GM12878 (cell line): Measurements from ENCODE around the gene LGMN. TPM values are rescaled to one million over a fixed set of nuclear protein-coding genes. Genes with fewer than 3 reads are reported as not detected.

Source experiments
- BCL3 ChIP-seq: IDR thresholded peaks from 2 replicates; pipeline ENCODE4 v1.6.1; 2011; ENCODE audit warnings: borderline replicate concordance, low read depth, mild to moderate bottlenecking, moderate library complexity, low read length; ENCODE audit not compliant: insufficient read depth, poor library complexity, severe bottlenecking
- CHD1 ChIP-seq: IDR thresholded peaks from 2 replicates; pipeline ENCODE4 v1.6.1; 2012; ENCODE audit warnings: low read depth, low read length, improper control_type of control experiment
- CTCF ChIP-seq, 3 experiments: IDR thresholded peaks in 2 of 3; conservative IDR thresholded peaks in 1 of 3; 2 replicates each; pipeline ENCODE4 v1.5.1; 2011; ENCODE audit warnings: low read depth in 3 of 3, low read length in 3 of 3, mild to moderate bottlenecking in 3 of 3, control low read depth in 2 of 3, moderate library complexity in 2 of 3, inconsistent platforms in 1 of 3, mixed read lengths in 1 of 3; ENCODE audit not compliant: control insufficient read depth in 2 of 3, insufficient read depth in 1 of 3; ENCODE audit errors: extremely low read depth in 1 of 3
- EGR1 ChIP-seq, 2 experiments: IDR thresholded peaks; 1 replicate in 1 of 2; 2 replicates in 1 of 2; pipeline ENCODE4 v1.6.1; 2011 to 2012; ENCODE audit warnings: low read depth in 2 of 2, low read length in 2 of 2, borderline replicate concordance in 1 of 2, mild to moderate bottlenecking in 1 of 2, moderate library complexity in 1 of 2
- ESRRA ChIP-seq: IDR thresholded peaks from 2 replicates; pipeline ENCODE4 v1.6.1; 2012; ENCODE audit warnings: mild to moderate bottlenecking, low read length, improper control_type of control experiment
- HCFC1 ChIP-seq: fragments of 150-350 bp; IDR thresholded peaks from 2 replicates; pipeline ENCODE4 v1.6.1; 2014; ENCODE audit warnings: low read length
- MXI1 ChIP-seq: fragments of 150-350 bp; IDR thresholded peaks from 2 replicates; pipeline ENCODE4 v1.6.1; 2011; ENCODE audit warnings: low read depth, mild to moderate bottlenecking, inconsistent platforms, low read length, improper control_type of control experiment
- NBN ChIP-seq: fragments of 450-650 bp; IDR thresholded peaks from 2 replicates; pipeline ENCODE4 v1.6.1; 2016
- NFYA ChIP-seq: IDR thresholded peaks from 2 replicates; pipeline ENCODE4 v1.6.1; 2011; ENCODE audit warnings: low read depth, mild to moderate bottlenecking, low read length, improper control_type of control experiment, borderline replicate concordance
- NKRF ChIP-seq: fragments of 450-650 bp; conservative IDR thresholded peaks from 2 replicates; pipeline ENCODE4 v1.6.1; 2017; ENCODE audit warnings: mild to moderate bottlenecking, moderate library complexity
- RAD51 ChIP-seq: fragments of 450-650 bp; IDR thresholded peaks from 2 replicates; pipeline ENCODE4 v1.6.1; 2016; ENCODE audit warnings: moderate library complexity, mild to moderate bottlenecking, inconsistent platforms
- RELA ChIP-seq: fragments of 450-650 bp; IDR thresholded peaks from 2 replicates; pipeline ENCODE4 v1.8.0; 2014; ENCODE audit warnings: borderline replicate concordance; ENCODE audit not compliant: partially characterized antibody
- SMARCA5 ChIP-seq: fragments of 450-650 bp; IDR thresholded peaks from 2 replicates; pipeline ENCODE4 v1.6.1; 2017; ENCODE audit warnings: mild to moderate bottlenecking
- SUPT20H ChIP-seq: IDR thresholded peaks from 2 replicates; pipeline ENCODE4 v1.6.1; 2011; ENCODE audit warnings: low read depth, mild to moderate bottlenecking, low read length, moderate library complexity, borderline replicate concordance; ENCODE audit not compliant: control insufficient read depth
- SUZ12 ChIP-seq: fragments of 200-600 bp; sonication (generic); IDR thresholded peaks from one replicate; pipeline ENCODE4 v1.6.1; 2018; ENCODE audit warnings: antibody characterized with exemption, mild to moderate bottlenecking; ENCODE audit not compliant: unreplicated experiment
- USF1 ChIP-seq: IDR thresholded peaks from 2 replicates; pipeline ENCODE4 v1.6.1; 2011; ENCODE audit warnings: borderline replicate concordance, low read depth, mild to moderate bottlenecking, moderate library complexity, mixed read lengths, low read length; ENCODE audit not compliant: insufficient read depth; ENCODE audit errors: extremely low read length
- ZBTB4 ChIP-seq: fragments of 450-650 bp; formaldehyde crosslinking; IDR thresholded peaks from 2 replicates; pipeline ENCODE4 v1.4.0; 2022; ENCODE audit warnings: mild to moderate bottlenecking, moderate library complexity
- ZNF274 ChIP-seq: IDR thresholded peaks from one replicate; pipeline ENCODE4 v1.8.0; 2011; ENCODE audit not compliant: insufficient read length, insufficient read depth
- ZNF384 ChIP-seq: IDR thresholded peaks from 2 replicates; pipeline ENCODE4 v1.6.1; 2012; ENCODE audit warnings: low read depth, mild to moderate bottlenecking, low read length, improper control_type of control experiment, borderline replicate concordance
- polyA plus RNA-seq, 11 experiments: library from polyadenylated mRNA; depleted of rRNA in 4 of 11; unstranded in 6 of 11; stranded (reverse) in 5 of 11; fragments of >200 nt; fragmentation: Nextera tagmentation in 4 of 11; fragmentation: Illumina TruSeq in 1 of 11; extraction: Ambion mirVana in 4 of 11; extraction: Trizol in 1 of 11; gene quantifications; 1 replicate in 1 of 11; 2 replicates in 10 of 11; pipeline versions ENCODE4 v1.2.1 to v1.2.3, GENCODE V29; 2011 to 2016; ENCODE audit warnings: inconsistent platforms in 2 of 11, missing spikeins in 2 of 11, low read depth in 1 of 11
- total RNA-seq, 4 experiments: library from RNA; depleted of rRNA in 3 of 4; stranded (reverse); fragments of >200 nt in 3 of 4; fragmentation: Illumina TruSeq in 1 of 4; extraction: Trizol in 1 of 4; gene quantifications; 2 replicates each; pipeline versions ENCODE4 v1.2.1 to v1.2.3, GENCODE V29; 2013 to 2021

The LGMN gene
- total and polyA plus RNA-seq, 10 of the 15 experiments (the other 5 are each of a cell fraction or from before 2014, with no cell fraction given): 0.71 to 192 (median 3.9) TPM

GRCh38 chr14:92748259-92749016 lies at the start of gene LGMN (continued):
- TF ChIP-seq NKRF: peak; percentile 67
- TF ChIP-seq ZBTB4: no peak
- no peak for TF ChIP-seq ZNF274
- TF ChIP-seq RAD51: no peak
- no peak for TF ChIP-seq RELA
- no peak for TF ChIP-seq CTCF (IDR thresholded peaks at IDR 0.05 in 2 of 3, conservative IDR thresholded peaks at IDR 0.05 in 1 of 3; ENCODE audit: control insufficient read depth in 2 of 3, extremely low read depth in 1 of 3, insufficient read depth in 1 of 3, low read depth in 3 of 3, low read length in 3 of 3)
- peak; percentile 85 for TF ChIP-seq HCFC1
- TF ChIP-seq BCL3: peak; percentile 20
- no peak for TF ChIP-seq ZNF384
- no peak for TF ChIP-seq SUPT20H
- TF ChIP-seq NBN: peak; percentile 59; the same call in 1 of the 2 replicates
- TF ChIP-seq MXI1: peak; percentile 65
- TF ChIP-seq ESRRA: no peak
- no peak for TF ChIP-seq NFYA
- TF ChIP-seq CHD1: no peak
- TF ChIP-seq SUZ12: no peak
- no peak for TF ChIP-seq USF1
- TF ChIP-seq SMARCA5: 0 out of 2 replicates have a peak, but pooled peaks have one; percentile 45
- TF ChIP-seq EGR1 (IDR thresholded peaks at IDR 0.05; ENCODE audit: borderline replicate concordance in 1 of 2, low read depth in 2 of 2, low read length in 2 of 2): peak in 1 of 2 experiments; percentile 44; a peak in 1 of 3 replicates
